ENCODE results near the gene SAG.

DNA sequence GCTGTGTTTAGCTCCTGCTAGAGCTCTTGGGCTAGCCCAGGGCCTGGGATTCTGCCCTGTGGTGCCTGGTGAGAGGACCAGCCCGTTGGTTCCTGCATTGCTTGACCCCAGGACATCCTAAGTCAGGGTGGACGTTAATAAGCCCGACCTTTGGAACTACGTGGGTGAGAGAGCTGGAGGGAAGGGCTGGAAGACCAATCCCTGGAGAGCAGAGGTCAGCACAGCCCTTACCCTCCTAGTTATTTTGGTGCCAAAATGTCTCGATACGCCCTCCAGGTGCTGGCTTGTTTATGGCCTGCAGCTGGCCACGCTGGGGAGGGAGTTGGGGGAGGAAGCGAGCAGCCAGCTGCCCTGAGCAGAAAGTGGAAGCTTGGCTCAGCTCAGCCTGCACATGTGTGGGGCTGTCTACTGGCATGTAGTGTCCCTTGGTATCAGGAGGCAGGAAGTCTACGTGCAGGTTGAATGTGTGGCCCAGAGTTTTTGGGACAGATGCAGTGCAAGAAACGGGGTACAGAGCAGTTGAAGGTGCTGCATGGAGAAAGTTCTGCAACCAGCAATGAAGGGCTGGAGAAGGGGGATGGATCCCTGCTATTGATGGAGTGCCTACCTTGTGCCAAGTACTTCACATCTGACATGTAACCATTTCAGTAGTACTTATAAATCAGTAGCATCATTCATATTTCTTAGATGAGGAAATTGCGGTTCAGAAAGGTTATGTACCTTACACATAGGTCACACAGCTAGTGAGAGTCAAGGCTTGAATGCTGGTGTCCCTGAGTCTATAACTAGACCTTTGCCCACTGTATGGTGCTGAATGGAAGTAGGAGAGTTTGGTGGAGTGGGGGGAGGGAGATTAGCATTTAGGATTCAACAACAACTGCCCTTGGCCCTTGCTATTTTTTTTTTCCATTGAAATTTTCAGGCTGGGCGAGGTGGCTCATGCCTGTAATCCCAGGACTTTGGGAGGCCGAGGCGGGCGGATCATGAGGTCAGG lies 41.7 kb downstream of the SAG start:
- TF ChIP-seq, protein P1, sequence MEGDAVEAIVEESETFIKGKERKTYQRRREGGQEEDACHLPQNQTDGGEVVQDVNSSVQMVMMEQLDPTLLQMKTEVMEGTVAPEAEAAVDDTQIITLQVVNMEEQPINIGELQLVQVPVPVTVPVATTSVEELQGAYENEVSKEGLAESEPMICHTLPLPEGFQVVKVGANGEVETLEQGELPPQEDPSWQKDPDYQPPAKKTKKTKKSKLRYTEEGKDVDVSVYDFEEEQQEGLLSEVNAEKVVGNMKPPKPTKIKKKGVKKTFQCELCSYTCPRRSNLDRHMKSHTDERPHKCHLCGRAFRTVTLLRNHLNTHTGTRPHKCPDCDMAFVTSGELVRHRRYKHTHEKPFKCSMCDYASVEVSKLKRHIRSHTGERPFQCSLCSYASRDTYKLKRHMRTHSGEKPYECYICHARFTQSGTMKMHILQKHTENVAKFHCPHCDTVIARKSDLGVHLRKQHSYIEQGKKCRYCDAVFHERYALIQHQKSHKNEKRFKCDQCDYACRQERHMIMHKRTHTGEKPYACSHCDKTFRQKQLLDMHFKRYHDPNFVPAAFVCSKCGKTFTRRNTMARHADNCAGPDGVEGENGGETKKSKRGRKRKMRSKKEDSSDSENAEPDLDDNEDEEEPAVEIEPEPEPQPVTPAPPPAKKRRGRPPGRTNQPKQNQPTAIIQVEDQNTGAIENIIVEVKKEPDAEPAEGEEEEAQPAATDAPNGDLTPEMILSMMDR (IDR thresholded peaks at IDR 0.05; ENCODE audit: poor library complexity): no peak
- TF ChIP-seq EZH2phosphoT487 (IDR thresholded peaks at IDR 0.05; ENCODE audit: low read depth, severe bottlenecking, unreplicated experiment) (no peak), EZH2 (IDR thresholded peaks at IDR 0.05; ENCODE audit: borderline replicate concordance) (no peak)

All from hepatocyte (in vitro differentiated cells).